ENCODE measurements around the gene FOXR1.

FOXR1 gene

GRCh38 chr11:118924591-118925585 lies 46.7 kb upstream of the FOXR1 start:
- Histone ChIP-seq H3K27ac (peak overlapping the region; percentile 66), H3K4me1 (ENCODE audit: control insufficient read depth in 1 of 2, insufficient read depth in 1 of 2, low read depth in 1 of 2, low read length in 1 of 2) (peaks cover 73 to 77% of the 10 kb centered on the region in 2 experiments), H3K27me3 (peaks cover 6% of the 10 kb centered on the region), H3K36me3 (no peaks in the 10 kb centered on the region), H3K9me3 (no peaks in the 10 kb centered on the region), H3K4me3 (ENCODE audit: low read depth in 1 of 2, low read length in 1 of 2) (peak overlapping the region; percentile 73 to 76)
- no peak for TF ChIP-seq CTCF (IDR thresholded peaks at IDR 0.05)

GRCh38 chr11:118927554-118928100 lies 43.9 kb upstream of the FOXR1 start:
- Histone ChIP-seq H3K4me1 (ENCODE audit: control insufficient read depth in 1 of 2, insufficient read depth in 1 of 2, low read depth in 1 of 2, low read length in 1 of 2) (peaks cover 64 to 66% of the 10 kb centered on the region in 2 experiments), H3K9me3 (no peaks in the 10 kb centered on the region), H3K27ac (peak overlapping the region; percentile 84), H3K27me3 (no peaks in the 10 kb centered on the region), H3K4me3 (ENCODE audit: low read depth in 1 of 2, low read length in 1 of 2) (peak overlapping the region in 1 of 2 experiments; percentile 67), H3K36me3 (no peaks in the 10 kb centered on the region)
- TF ChIP-seq CTCF (IDR thresholded peaks at IDR 0.05) = no peak

- H3K27ac ChIP-seq = peak overlapping the region; percentile 84
- no peaks in the 10 kb centered on the region for H3K36me3 ChIP-seq
- no peaks in the 10 kb centered on the region for H3K27me3 ChIP-seq
- peak overlapping the region; percentile 67 to 84 for H3K4me3 ChIP-seq (ENCODE audit: low read depth in 1 of 2, low read length in 1 of 2)
- H3K4me1 ChIP-seq (ENCODE audit: control insufficient read depth in 1 of 2, insufficient read depth in 1 of 2, low read depth in 1 of 2, low read length in 1 of 2) = peaks cover 59 to 62% of the 10 kb centered on the region in 2 experiments
- TF ChIP-seq CTCF (IDR thresholded peaks at IDR 0.05) = peak; percentile 97
- no peaks in the 10 kb centered on the region for H3K9me3 ChIP-seq
Measured at GRCh38 chr11:118928101-118928869, 43.3 kb upstream of the FOXR1 start.

- peaks cover 52 to 55% of the 10 kb centered on the region in 2 experiments for H3K4me1 ChIP-seq (ENCODE audit: control insufficient read depth in 1 of 2, insufficient read depth in 1 of 2, low read depth in 1 of 2, low read length in 1 of 2)
- no peaks in the 10 kb centered on the region for H3K27me3 ChIP-seq
- no peaks in the 10 kb centered on the region for H3K9me3 ChIP-seq
- peak overlapping the region; percentile 84 for H3K27ac ChIP-seq
- H3K36me3 ChIP-seq = no peaks in the 10 kb centered on the region
- peak overlapping the region; percentile 67 to 84 for H3K4me3 ChIP-seq (ENCODE audit: low read depth in 1 of 2, low read length in 1 of 2)
- no peak for TF ChIP-seq CTCF (IDR thresholded peaks at IDR 0.05)
Measured at GRCh38 chr11:118928870-118929500, 42.6 kb upstream of the FOXR1 start.

GRCh38 chr11:118929501-118930093 lies 42.0 kb upstream of the FOXR1 start:
- Histone ChIP-seq H3K27me3 (no peaks in the 10 kb centered on the region), H3K27ac (peak overlapping the region; percentile 84), H3K9me3 (no peaks in the 10 kb centered on the region), H3K36me3 (no peaks in the 10 kb centered on the region), H3K4me1 (ENCODE audit: control insufficient read depth in 1 of 2, insufficient read depth in 1 of 2, low read depth in 1 of 2, low read length in 1 of 2) (peaks cover 46 to 49% of the 10 kb centered on the region in 2 experiments), H3K4me3 (ENCODE audit: low read depth in 1 of 2, low read length in 1 of 2) (peak overlapping the region; percentile 67 to 84)
- no peak for TF ChIP-seq CTCF (IDR thresholded peaks at IDR 0.05)

Data from neutrophil (primary cell).